DND-41 (cell line): ENCODE results near the gene FAM227B.

Experiments
- EZH2 ChIP-seq: IDR thresholded peaks from 3 replicates; pipeline ENCODE4 v1.6.1; 2012; ENCODE audit warnings: borderline replicate concordance, low read depth, mild to moderate bottlenecking, moderate library complexity, low read length, inconsistent platforms; ENCODE audit not compliant: severe bottlenecking
- TF ChIP-seq, protein P1 (sequence below): IDR thresholded peaks from 2 replicates; pipeline ENCODE4 v1.5.1; 2012; ENCODE audit warnings: borderline replicate concordance, low read length, moderate library complexity, mild to moderate bottlenecking; ENCODE audit not compliant: poor library complexity, severe bottlenecking; ENCODE audit errors: extremely low read depth

GRCh38 chr15:49331442-49331841 lies 289.2 kb downstream of the FAM227B start:
- no peak for TF ChIP-seq EZH2
- TF ChIP-seq, protein P1, sequence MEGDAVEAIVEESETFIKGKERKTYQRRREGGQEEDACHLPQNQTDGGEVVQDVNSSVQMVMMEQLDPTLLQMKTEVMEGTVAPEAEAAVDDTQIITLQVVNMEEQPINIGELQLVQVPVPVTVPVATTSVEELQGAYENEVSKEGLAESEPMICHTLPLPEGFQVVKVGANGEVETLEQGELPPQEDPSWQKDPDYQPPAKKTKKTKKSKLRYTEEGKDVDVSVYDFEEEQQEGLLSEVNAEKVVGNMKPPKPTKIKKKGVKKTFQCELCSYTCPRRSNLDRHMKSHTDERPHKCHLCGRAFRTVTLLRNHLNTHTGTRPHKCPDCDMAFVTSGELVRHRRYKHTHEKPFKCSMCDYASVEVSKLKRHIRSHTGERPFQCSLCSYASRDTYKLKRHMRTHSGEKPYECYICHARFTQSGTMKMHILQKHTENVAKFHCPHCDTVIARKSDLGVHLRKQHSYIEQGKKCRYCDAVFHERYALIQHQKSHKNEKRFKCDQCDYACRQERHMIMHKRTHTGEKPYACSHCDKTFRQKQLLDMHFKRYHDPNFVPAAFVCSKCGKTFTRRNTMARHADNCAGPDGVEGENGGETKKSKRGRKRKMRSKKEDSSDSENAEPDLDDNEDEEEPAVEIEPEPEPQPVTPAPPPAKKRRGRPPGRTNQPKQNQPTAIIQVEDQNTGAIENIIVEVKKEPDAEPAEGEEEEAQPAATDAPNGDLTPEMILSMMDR, result no peak
